PC-3 (cell line): ENCODE results near the gene LYSMD3. TPM values are rescaled to one million over a fixed set of nuclear protein-coding genes. Genes with fewer than 3 reads are reported as not detected.
A peak's percentile ranks its signal among the peaks of the same experiment; 100 is the strongest.

Experiments
- ATAC-seq: fragments of 200-7000 bp; cut with Tn5 transposase; 2 replicates; pipeline ENCODE4 v1.9.1; 2020; ENCODE audit warnings: mild to moderate bottlenecking, moderate library complexity
- BruUV-seq: library from RNA; stranded (reverse); fragments of 400-500 nt; replicated peaks from 2 replicates; lab custom pipeline; 2021; lab: Mats Ljungman, UMichigan
- CTCF ChIA-PET: fragments of 300-600 bp; sonication (Branson Sonifier 250); formaldehyde crosslinking; loops from one replicate; lab custom pipeline; 2022; ENCODE audit warnings: antibody characterized with exemption; lab: Charles Lee
- POLR2A ChIA-PET: fragments of 300-600 bp; sonication (Branson Sonifier 250); formaldehyde crosslinking; loops from one replicate; lab custom pipeline; 2022; ENCODE audit warnings: antibody characterized with exemption; ENCODE audit not compliant: unreplicated experiment; lab: Charles Lee
- DNase-seq: peaks from one replicate; pipeline ENCODE4 v3.0.0-alpha.2; 2015
- H2AFZ ChIP-seq: fragments of 300-600 bp; sonication (generic); 2 replicates; pipeline ENCODE4 v1.6.0; 2016; ENCODE audit warnings: antibody characterized with exemption, low read length
- H3F3A ChIP-seq: fragments of 300-600 bp; sonication (generic); one replicate; pipeline ENCODE4 v1.6.0; 2017; ENCODE audit warnings: antibody characterized with exemption, low read length, control low read depth, mild to moderate bottlenecking; ENCODE audit not compliant: unreplicated experiment
- H3K27ac ChIP-seq: fragments of 300-600 bp; sonication (generic); 2 replicates; pipeline ENCODE4 v1.5.1; 2016; ENCODE audit warnings: mild to moderate bottlenecking, low read length
- H3K27me3 ChIP-seq: fragments of 300-600 bp; sonication (generic); 2 replicates; pipeline ENCODE4 v1.6.1; 2016; ENCODE audit warnings: low read length, mixed read lengths
- H3K36me3 ChIP-seq: fragments of 300-600 bp; sonication (generic); 2 replicates; pipeline ENCODE4 v1.6.1; 2016; ENCODE audit warnings: low read depth, mixed run types, low read length, mixed read lengths
- H3K4me1 ChIP-seq: fragments of 300-600 bp; sonication (generic); 2 replicates; pipeline ENCODE4 v1.5.1; 2016; ENCODE audit warnings: low read length; ENCODE audit not compliant: insufficient read depth
- H3K4me2 ChIP-seq: fragments of 300-600 bp; sonication (generic); 2 replicates; pipeline ENCODE4 v1.6.0; 2016; ENCODE audit warnings: low read length
- H3K4me3 ChIP-seq: fragments of 300-600 bp; sonication (generic); 2 replicates; pipeline ENCODE4 v1.5.1; 2016; ENCODE audit warnings: mild to moderate bottlenecking, low read length, mixed read lengths
- H3K79me2 ChIP-seq: fragments of 300-600 bp; sonication (generic); 2 replicates; pipeline ENCODE4 v1.6.1; 2017; ENCODE audit warnings: low read length, mixed read lengths
- H3K9ac ChIP-seq: fragments of 300-600 bp; sonication (generic); 2 replicates; pipeline ENCODE4 v1.6.0; 2016; ENCODE audit warnings: mild to moderate bottlenecking, low read length
- H3K9me2 ChIP-seq: fragments of 300-600 bp; sonication (generic); replicated peaks from 2 replicates; pipeline ENCODE4 v1.6.1; 2016; ENCODE audit warnings: mixed run types, low read length, mixed read lengths
- H3K9me3 ChIP-seq: fragments of 300-600 bp; sonication (generic); 2 replicates; pipeline ENCODE4 v1.6.1; 2016; ENCODE audit warnings: low read length, mixed read lengths
- H4K20me1 ChIP-seq: fragments of 300-600 bp; sonication (generic); 2 replicates; pipeline ENCODE4 v1.6.1; 2016; ENCODE audit warnings: low read length, mixed read lengths
- EZH2 ChIP-seq: fragments of 300-600 bp; sonication (generic); IDR thresholded peaks from one replicate; pipeline ENCODE4 v1.6.1; 2017; ENCODE audit warnings: antibody characterized with exemption, mild to moderate bottlenecking, low read length; ENCODE audit not compliant: unreplicated experiment
- EZH2phosphoT487 ChIP-seq: fragments of 300-600 bp; sonication (generic); IDR thresholded peaks from 2 replicates; pipeline ENCODE4 v1.6.1; 2018; ENCODE audit warnings: mild to moderate bottlenecking, antibody characterized with exemption, low read length, borderline replicate concordance
- intact Hi-C: fragments of 100-400 bp; cut with micrococcal nuclease; formaldehyde crosslinking; loops from 2 replicates; pipeline ENCODE4 v1.9.0; 2023
- total RNA-seq: library from RNA; depleted of rRNA; stranded (reverse); fragments of >200 nt; gene quantifications from 2 replicates; pipeline ENCODE4 v1.2.3, GENCODE V29; 2014
- TF ChIP-seq, protein P1 (sequence below): fragments of 300-600 bp; sonication (generic); conservative IDR thresholded peaks from 2 replicates; pipeline ENCODE4 v1.5.1; 2017; ENCODE audit warnings: antibody characterized with exemption, low read depth, mild to moderate bottlenecking, low read length

The LYSMD3 gene
- total RNA-seq, 1 experiment from 2014 or later, result 10.0 TPM

DNA sequence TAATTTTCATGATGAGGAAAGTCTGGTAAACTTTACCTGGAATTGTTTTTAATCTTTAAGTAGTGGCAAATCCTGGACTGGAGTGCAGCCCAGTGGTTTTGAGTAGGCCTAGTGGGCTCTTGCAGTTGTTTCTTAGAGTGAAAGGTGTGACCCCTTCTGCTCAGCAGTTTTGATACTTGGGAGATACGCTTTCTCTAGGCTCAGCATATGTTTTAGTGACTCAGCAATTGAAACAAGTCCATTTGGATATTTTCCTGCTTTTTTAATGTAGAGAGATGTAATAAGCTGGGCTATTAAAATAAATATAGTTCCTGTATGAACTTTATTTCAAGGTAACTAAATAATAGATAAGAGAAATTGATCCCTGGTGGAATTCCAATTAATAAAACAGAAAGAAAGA is 48.7 kb downstream of the LYSMD3 start:
- Histone ChIP-seq H2AFZ (no peak overlapping the region), H3K27me3 (no peaks in the 10 kb centered on the region), H3K4me3 (no peak overlapping the region), H3K9me2 (no peaks in the 10 kb centered on the region), H3K79me2 (peaks cover 52% of the 10 kb centered on the region), H3K9me3 (no peaks in the 10 kb centered on the region), H3K9ac (no peak overlapping the region), H3K4me1 (peaks cover 29% of the 10 kb centered on the region), H4K20me1 (no peaks in the 10 kb centered on the region), H3F3A (no peaks in the 10 kb centered on the region), H3K4me2 (no peak overlapping the region), H3K36me3 (peaks cover 10% of the 10 kb centered on the region; the same call in 1 of the 2 replicates), H3K27ac (peak overlapping the region; percentile 23; the same call in 1 of the 2 replicates)
- DNase-seq (no peak), ATAC-seq (peak; percentile 33)
- POLR2A ChIA-PET, result no interaction called here
- intact Hi-C loops, result loop anchor here (2.0 kb wide), 1 partner anchor 22 kb away; no protein-coding TSS in a partner anchor
- BruUV-seq, result no TSS peak
- CTCF ChIA-PET, result no interaction called here
- TF ChIP-seq EZH2, result no peak
- TF ChIP-seq, protein P1, sequence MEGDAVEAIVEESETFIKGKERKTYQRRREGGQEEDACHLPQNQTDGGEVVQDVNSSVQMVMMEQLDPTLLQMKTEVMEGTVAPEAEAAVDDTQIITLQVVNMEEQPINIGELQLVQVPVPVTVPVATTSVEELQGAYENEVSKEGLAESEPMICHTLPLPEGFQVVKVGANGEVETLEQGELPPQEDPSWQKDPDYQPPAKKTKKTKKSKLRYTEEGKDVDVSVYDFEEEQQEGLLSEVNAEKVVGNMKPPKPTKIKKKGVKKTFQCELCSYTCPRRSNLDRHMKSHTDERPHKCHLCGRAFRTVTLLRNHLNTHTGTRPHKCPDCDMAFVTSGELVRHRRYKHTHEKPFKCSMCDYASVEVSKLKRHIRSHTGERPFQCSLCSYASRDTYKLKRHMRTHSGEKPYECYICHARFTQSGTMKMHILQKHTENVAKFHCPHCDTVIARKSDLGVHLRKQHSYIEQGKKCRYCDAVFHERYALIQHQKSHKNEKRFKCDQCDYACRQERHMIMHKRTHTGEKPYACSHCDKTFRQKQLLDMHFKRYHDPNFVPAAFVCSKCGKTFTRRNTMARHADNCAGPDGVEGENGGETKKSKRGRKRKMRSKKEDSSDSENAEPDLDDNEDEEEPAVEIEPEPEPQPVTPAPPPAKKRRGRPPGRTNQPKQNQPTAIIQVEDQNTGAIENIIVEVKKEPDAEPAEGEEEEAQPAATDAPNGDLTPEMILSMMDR, result no peak
- no peak for TF ChIP-seq EZH2phosphoT487

DNA sequence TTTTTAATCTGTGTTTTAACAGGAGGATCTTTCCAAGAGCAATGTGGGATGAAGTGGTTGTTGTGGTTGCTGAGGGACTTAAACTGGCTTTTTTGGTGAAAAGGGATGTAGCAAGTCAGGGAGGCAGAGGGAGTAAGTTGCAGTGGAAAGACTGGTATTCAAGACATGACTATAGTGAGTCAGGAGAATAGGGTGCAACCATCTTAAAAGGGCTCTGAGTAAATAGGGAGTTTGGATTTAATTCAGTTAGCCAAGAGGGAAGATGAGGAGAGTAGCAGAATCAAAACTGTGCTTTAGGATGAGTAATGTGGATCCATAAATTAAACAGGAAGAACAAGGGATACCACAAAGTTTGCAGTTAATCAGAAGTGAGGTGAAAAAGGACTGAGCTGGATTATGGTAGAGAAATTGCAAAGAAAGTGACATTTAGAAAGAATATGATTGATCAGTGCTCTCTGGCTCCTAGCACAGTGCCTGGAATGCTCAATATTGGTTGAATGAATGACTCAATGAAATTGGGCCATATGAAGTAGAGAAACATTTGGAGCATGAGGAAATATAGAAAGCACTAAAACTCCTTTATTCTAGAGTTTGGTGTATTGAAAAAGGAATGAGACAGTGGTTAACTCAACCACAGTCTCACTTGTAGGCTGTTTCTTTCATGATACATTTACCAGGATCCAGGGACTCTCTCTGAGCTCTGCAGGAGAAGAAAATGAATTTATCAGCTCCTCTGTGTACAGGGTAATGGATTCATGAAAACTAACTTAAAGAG is 49.6 kb downstream of the LYSMD3 start:
- Histone ChIP-seq H3K27ac (peak overlapping the region; percentile 23), H3K4me1 (peaks cover 31% of the 10 kb centered on the region), H3K36me3 (peaks cover under 1% of the 10 kb centered on the region; the same call in 1 of the 2 replicates), H3K9ac (no peak overlapping the region), H3K27me3 (no peaks in the 10 kb centered on the region), H3K79me2 (peaks cover 61% of the 10 kb centered on the region), H3K4me2 (peak overlapping the region; percentile 3), H3K4me3 (no peak overlapping the region), H3F3A (no peaks in the 10 kb centered on the region), H2AFZ (no peak overlapping the region), H4K20me1 (no peaks in the 10 kb centered on the region), H3K9me2 (no peaks in the 10 kb centered on the region), H3K9me3 (no peaks in the 10 kb centered on the region)
- ChIA-PET CTCF (interaction anchor here (0.6 kb wide), 1 partner anchor 50 kb away, joined by 3 read pairs; no protein-coding TSS in a partner anchor), POLR2A (no interaction called here)
- peak; percentile 68 for DNase-seq
- TF ChIP-seq EZH2, result no peak
- TF ChIP-seq, protein P1, result no peak
- no peak for TF ChIP-seq EZH2phosphoT487
- no TSS peak for BruUV-seq
- peak; percentile 71 for ATAC-seq
- intact Hi-C loops, result loop anchor here (2.0 kb wide), 1 partner anchor 23 kb away; no protein-coding TSS in a partner anchor
